Ecto neural progenitor cell (in vitro differentiated cells): ENCODE measurements around the gene ERCC6.

ENCODE experiments used
- DNase-seq: peaks from one replicate; pipeline ENCODE4 v3.0.0-alpha.2; 2018; ENCODE audit warnings: low spot score

ERCC6 gene

DNA sequence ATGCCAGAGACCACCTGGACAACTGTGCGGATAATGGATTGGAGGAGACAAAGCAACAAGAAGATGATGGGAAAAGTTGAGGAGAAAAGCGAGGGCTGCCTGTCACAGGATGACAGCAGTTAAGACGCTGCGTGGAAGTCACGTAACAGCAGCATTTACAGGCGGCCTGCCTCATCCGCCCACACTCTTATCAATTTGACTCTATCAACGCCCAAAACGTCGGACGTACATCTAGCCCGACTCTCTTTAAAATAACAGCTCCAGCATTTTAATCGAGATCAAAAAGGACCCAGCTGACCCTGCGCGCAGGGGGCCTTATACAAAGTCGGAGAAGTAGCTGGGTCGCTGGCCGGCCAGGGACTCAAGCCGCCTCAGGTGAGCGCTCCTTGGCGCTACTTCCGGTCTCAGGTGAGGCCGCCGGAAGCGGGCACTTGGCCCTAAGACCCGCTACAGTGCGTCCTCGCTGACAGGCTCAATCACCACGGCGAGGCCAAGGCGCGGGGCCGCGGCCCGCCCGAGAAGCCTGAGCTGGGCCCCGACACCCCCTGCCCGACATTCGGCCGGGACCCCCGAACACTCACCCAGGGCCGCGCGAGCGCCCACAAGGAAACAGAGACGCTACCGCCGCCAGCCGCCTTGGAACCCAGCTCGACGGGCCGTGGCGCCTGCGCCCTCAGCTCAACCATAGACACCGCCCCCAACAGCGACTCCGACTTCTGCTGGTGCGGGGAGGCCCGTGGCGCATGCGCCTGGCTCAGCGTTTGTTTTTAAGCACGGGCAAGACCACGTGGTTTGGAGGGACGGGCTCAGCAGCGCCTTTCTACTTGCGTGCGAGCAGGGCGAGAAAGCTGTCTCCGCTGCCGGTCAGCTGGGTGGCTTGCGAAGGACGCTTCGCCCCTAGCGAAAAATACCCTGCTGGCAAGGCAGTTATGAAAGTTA lies at the start of gene ERCC6:
Gene ERCC6, minus strand, starts transcription at position 741 of the 939 bp plus-strand sequence.
- peak; percentile 97 for DNase-seq

DNA sequence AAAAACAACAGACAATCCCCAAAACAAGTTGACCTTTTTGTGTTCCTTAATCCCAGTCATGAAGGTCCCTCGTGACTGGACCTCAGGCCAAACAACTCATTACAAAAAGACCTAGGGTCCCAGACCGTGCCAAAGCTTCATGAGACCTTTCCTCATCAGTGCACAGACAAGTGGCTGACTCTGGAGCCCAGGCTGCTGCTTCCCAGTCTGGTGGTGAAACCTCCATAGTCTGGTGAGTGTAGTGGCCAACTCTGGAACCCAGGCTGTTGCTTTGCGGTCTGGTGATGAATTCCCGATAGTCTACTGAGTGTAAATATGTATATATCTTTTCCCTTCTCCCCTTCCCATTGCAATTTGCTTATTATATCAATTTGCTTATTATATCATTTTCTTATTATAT lies 49.1 kb upstream of the ERCC6 start:
- no peak for DNase-seq

DNA sequence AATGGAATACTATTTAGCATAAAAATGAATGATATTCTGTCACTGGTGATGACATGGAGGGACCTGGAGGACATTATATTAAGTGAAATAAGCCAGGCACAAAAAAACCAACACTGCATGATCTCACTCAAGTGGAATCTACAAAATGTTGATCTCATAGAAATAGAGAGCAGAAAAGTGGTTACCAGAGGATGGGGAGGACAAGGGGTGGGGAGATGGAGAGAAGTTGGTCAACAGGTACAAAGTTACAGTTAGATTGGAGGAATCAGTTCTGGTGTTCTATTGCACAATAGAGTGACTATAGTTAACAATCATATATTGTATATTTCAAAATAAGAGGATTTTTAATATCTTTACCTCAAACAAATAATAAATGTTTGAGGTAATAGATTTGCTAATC lies 46.5 kb upstream of the ERCC6 start:
- DNase-seq: no peak

DNA sequence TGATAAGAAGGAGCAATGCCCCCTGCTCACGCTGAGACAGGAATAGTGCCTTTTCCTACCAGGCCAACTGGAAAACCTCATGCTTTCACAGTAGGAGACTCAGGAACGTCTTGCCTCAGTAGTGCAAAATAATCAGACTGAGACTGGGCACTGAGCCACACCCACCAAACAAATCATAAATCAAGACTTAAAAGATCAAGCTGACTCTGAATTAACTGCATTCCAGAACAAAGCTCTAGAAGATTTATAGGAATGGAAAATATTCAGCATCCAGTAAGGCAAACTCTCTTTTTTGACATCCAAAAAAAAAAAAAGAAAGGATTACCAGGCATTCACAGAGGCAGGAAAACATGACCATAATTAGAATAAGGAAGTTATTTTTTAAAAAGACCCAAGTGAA lies 40.7 kb upstream of the ERCC6 start:
- DNase-seq: no peak

DNA sequence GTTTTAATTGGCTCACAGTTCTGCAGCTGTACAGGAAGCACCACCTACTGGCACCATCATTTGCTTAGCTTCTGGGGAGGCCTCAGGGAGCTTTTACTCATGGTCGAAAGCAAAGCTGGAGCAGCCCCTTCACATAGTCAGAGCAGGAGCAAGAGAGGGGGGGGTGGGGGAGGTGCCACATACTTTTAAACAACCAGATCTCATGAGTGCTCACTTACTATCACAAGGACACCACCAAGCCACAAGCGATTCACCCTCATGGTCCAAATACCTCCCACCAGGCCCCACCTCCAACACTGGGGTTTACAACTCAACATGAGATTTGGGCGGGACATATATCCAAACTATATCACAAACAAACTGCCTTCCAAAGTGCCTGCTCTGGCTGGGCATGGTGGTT lies 39.5 kb upstream of the ERCC6 start:
- DNase-seq: no peak

DNA sequence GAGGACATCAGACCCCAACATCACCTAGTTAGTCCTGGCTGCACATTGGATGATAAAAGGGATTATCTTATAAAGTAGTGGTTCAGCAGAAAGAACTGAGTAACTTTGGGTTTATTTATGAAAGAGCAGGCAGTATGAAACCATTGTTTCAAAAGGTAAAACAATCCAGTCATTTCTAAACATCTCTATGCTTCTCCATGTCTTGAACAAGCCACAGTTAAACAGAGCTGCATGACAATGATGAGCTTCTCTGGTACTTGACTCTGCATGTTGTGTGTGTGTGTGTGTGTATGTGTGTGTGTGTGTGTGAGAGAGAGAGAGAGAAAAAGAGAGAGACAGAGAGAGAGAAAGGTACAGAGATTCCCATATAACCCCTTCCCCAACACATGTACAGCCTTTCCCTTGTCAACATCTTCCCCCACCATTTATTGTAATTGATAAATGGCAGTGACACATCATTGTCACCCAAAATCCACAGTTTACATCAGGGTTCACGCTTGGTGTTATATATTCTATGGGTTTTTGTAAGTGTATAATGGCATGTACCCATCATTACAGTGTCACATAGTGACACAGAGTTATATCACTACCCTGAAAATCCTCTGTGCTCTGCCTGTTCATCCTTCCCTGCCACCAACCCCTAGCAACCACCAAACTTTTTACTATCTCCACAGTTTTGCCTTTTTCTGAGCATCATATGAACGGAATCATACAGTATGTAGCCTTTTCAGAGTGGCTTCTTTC lies 38.4 kb upstream of the ERCC6 start:
- no peak for DNase-seq

DNA sequence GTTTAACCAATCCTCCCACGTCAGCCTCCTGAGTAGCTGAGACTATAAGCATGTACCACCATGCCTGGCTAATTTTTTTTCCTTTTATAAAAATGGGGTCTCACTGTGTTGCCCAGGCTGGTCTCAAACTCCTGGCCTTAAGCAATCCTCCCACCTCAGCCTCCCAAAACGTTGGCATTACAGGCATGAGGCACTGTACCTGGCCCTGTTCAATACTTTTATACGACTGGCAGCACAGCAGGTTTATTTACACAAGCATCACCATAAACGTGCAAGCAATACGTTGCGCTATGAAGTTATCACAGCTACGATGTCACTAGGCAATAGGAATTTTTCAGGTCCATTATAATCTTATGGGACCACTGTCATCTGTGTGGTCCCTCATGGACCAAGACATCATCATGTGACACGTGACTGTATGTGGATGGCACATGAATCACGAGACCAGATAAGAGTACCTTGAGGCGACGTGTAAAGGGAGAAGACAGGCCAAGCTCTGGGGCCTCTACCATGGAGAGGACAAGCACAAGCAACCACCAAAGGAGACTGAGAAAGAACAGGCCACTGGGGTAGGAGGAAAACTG lies 36.7 kb upstream of the ERCC6 start:
- no peak for DNase-seq

DNA sequence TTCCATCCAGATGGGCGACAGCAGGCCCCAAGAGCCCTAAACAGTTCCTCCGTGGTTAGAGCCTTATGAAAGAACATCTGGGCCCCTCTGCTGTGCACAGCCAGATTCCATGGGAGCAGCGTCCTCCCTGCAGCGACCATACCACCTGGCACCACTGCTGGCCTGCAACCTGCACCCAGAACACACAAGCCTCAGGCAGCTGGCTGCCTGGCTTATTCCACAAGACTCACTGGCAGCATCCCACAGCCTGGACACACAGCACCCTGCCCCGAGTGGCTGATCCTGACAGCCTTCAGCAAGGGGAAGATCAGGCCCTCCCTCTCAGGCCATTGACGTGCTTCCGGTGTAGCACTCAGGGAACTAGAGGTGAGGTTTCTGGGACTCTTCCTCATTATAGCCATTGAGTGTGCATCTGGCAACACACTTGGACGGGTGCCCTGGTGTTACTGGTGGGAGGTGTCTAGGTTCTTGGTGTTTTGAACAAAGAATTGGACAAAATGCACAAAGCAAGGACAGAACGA lies 33.7 kb upstream of the ERCC6 start:
- DNase-seq: no peak

DNA sequence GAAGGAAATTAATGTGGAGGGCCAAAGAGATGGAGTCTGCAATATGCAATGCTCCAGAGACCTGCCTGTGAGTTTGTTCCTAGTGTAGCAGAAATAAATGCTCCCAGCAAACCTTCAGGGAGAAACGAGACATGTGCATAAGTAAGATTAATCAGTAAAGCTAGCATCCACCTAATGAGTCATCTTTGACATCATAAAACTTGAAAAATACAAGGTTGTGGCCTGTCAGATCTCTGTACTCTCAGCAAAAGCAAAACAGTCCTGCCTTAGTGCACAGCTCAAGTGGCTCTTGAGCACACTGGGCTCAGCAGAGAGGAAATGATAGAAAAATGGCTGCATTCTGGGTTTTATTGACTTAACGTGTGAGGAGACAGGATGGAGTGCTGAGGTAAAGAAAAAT lies 32.5 kb upstream of the ERCC6 start:
- DNase-seq: no peak

DNA sequence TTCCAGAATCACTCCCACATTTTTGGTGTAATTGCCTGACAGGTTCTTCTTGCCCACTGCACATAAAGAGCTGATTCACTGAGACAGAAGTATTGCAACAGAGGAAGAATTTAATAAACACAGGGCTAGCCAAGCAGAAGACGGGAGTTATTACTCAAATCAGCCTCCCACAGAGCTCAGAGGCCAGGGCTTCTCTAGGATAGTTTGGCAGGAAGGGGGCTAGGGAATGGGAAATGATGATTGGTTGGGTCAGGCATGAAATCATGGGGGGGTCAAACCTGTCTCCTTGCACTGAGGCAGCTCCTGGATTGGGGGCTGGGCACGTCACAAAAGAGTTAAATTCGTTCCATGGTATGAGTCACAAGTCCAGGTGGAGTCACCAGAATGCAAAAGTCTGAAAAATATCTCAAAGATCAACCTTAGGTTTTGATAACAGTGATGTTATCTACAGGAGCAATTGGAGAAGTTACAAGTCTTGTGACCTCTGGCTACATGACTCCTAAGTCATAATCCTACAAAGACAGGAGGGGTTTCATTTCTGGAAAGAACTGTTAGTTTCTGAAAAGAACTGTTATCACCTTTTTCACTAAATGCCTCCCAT lies 30.2 kb upstream of the ERCC6 start:
- no peak for DNase-seq

DNA sequence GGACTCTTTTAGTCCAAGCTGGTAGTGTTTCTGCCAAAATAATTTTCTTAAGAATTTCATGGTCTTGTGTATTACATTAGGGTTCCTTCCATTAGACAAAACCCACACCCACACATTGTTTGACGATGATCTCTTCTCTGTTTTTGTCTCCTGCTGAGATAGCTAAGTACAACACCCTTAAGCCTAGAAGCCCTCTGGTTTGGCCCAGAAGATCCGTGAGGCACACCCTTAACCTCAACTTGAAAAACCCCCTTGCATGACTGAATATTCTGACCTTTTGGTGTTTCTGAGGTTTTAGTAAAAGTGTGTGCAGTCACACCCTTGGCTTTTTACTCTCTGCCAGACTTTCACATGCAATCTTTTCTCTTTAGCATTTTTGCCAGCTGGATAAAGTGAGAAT lies 29.3 kb upstream of the ERCC6 start:
- DNase-seq: no peak

DNA sequence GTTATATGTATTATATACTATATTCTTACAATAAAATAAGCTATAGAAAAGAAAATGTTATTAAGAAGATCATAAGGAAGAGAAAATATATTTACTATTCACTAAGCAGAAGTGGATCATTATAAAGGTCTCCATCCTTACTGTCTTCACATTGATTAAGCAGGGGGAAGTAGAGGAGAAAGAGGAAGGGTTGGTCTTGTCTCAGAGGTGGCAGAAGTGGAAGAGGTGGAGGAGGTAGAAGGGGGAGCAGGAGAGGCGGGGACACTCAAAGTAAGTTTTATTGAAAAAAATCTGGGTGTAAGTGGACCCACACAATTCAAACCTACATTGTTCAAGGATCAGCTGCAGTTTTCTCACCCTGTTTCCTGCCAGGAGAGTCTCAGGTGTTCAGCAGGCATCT lies 28.9 kb upstream of the ERCC6 start:
- no peak for DNase-seq

DNA sequence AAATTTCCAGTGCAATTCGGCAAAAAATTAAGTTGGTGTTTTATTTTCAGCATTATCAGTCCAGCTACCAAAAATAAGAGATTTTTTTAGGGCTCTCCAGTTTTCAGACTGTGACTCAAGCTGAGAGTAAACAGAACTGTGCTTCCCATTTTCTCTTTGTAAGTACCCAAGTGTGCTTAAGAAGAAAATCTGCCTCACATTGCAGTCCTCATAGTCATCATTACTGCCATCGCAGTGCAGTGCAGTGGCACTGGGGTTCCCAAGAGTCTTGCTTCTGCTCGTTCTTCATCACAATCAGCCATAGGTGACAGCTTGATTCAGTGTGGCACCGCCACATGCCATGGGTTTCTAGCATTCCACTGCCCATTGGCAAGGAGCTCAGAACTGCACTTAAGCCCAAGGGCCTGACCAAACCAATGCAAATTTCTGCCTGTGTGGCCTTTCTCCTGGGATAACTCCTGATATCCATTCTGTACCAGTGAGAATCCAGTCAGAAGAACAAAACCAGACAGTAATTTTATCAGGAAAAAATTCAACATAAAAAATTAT lies 25.6 kb upstream of the ERCC6 start:
- DNase-seq: no peak

DNA sequence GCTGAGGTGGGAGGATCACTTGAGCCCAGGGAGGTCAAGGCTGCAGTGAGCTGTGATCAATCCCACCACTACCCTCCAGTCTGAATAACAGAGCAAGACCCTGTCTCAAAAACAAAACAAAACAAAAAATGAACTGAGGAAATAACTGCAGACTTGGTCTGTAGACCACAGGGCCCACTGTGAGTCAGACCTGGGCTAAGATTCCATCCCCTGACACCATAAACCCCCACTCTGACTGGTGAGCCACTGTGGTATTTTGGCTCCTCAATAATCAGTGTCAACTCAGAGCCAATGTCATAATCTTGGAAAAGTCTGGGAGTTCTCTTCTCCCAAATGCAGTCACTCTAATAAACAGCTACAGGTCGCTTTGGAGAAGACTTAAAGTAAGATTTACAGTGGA lies 24.0 kb upstream of the ERCC6 start:
- DNase-seq: no peak

DNA sequence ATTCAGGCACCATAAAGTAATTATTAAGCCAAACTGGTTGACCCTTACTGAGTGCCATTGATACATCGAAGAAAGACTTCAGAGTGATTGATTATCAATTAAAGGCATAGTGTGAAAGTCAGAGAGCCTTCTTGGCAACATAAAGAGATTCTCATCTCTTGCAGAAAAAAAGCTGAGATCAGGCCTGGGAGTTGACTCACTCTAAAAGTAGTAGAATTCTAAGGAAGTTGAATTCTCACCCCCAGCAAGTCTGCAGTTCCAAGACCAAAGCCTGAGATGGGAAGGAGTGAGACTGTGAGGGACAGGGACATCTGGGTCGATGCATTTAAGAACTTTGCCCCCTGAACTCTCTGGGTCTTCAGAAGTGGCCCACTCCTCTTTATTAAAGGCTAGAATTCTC lies 21.6 kb upstream of the ERCC6 start:
- DNase-seq: no peak

DNA sequence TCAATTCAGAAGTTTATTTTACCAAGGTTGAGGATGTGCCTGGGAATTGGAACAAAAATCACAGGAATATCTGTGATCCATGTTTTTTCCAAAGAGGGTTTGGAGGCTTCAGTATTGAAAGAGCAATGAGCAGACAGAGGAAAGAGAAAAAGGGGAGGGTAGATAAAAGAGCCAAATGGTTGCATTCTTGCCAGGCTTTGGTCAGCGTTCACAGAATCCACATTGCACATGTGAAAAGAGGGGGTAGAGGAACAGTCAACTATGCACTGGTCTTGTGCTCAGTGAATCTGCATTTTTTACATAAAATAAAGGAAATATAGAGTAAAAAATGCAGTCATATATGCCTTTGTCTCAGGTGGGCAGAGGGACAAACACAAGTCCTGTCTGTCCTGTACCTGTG lies 20.6 kb upstream of the ERCC6 start:
- no peak for DNase-seq

DNA sequence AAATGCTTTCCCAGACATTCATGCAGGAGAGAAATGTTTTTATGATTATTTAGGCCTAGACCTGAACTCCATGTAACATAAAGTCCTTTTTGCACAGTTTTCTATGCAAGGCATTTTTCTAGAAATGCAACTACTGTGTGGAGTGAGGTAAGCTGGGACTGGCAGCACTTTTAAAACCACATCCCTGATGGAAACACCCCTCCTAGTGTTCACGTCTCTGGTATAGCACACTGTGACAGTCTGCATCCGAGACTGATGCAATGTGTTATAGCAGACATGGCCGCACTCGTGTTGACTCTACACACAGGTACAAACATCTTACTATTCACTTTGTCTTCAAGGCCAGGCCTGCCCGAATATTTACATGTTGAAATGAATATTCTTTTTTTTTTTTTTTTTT lies 19.3 kb upstream of the ERCC6 start:
- DNase-seq: no peak

DNA sequence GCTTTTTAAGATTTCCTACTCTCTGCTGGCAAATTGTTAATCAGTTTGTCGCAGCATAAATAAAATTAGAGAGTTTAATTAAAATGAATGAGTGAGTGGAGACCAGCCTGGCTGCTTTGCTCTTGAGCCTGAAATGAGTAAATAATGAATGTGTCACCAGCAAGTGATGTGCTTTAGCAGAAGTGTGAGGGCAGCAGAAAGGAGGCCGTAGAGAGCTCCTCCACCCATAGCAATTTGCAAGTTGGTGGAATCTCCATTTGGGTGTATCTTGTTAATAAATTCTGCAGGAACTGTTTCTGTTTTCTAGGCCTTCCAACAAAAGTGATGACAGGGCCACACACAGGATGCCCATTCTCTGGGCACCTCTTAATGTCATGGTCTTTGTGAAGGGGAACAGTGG lies 18.8 kb upstream of the ERCC6 start:
- no peak for DNase-seq

DNA sequence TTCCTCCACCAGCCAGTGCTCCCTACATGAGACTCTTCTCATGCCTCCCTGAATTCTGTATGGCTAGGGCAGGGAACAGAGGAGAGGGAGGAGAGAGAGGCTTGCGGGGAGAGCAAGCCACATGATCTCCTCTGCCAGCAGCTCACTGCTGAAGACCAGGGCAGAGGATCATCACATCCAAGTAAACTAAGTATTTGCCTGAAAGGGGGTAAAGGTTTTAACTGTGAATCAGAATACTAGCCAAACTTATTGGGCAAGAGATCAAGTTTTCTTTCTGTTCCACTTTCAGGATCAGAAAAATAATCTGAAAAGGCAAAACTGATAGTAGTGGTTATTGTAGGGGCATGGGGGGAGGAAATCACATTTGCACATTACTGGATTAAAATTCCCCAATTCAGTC lies 17.8 kb upstream of the ERCC6 start:
- no peak for DNase-seq

DNA sequence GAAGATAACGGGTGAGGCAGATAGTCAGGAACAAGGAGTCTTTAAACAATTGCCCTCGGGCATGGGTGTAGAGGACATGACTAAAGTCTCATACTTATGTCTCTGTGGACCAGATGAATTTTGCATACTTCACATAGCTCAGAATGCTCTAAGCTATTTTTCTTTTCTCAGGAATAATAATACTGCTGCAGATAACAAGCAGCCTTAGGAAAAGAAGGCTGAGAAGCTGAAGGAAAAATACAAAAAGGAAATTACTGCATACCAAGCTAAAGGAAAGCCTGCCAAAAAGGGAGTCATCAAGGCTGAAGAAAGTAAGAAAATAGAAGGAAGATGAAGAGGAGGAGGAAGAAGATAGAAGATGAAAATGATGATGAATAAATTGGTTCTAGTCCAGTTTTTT lies 13.4 kb upstream of the ERCC6 start:
- DNase-seq: no peak

DNA sequence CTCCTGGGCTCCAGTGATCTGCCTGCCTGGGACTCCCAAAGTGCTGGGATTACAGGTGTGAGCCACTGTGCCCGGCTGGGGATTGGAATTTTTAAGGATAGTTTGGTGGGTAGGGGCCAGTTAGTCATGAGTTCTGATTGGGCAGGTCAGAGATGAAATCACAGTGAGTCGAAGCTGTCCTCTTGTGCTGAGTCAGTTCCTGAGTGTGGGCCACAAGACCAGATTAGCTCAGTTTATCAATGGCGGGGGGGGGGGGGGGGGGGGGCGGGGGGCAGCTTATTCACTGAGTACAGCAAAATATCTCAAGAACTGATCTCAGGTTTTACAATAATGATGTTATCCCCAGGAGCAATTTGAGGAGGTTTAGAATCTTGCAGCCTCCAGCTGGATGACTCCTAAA lies 11.6 kb upstream of the ERCC6 start:
- DNase-seq: no peak
